GM12865 (cell line): ENCODE data around the gene SLC13A2.
"Not testable (repeated sequence)": the region's sequence is repeated elsewhere in the genome, so short reads cannot be mapped to it uniquely, and the experiment has no call there.

Experiments
- DNase-seq: peaks from one replicate; pipeline ENCODE4 v3.0.0; 2010; ENCODE audit warnings: low read depth
- H3K4me3 ChIP-seq: 2 replicates; pipeline ENCODE4 v1.5.1; 2011; ENCODE audit warnings: mild to moderate bottlenecking, low read depth, low read length, control low read depth
- TF ChIP-seq, protein P1 (sequence below): IDR thresholded peaks from 2 replicates; pipeline ENCODE4 v1.5.1; 2011; ENCODE audit warnings: low read length, control low read depth, low read depth, inconsistent platforms; ENCODE audit not compliant: insufficient read depth; ENCODE audit errors: missing control alignments

SLC13A2 gene

DNA sequence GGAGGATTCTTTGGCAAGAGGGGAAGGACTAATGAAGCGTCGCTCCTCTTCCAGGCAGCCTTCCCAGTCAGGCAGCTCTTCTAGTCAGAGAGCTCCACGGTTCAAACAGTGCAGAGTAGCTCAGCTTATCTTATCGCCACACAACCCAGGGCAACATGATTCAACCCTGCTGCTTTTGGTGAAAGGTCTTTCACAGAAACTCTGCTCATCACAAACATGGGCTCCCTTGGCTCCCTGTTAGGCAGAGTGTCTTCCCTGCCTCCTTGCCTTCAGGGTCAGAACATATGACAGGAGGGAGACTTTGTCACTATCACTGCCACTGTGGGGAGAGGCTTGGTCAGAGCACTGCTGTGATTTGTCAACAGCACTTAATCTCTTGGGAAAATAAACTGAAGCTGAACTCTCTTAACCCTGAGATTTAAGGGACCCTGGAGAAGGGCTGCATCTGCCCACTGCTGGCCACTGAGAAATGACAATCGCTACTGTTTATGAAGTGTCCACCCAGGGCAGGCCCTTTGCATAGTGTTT lies 6.9 kb upstream of the SLC13A2 start:
- no peak overlapping the region for H3K4me3 ChIP-seq
- DNase-seq, result no peak
- TF ChIP-seq, protein P1, sequence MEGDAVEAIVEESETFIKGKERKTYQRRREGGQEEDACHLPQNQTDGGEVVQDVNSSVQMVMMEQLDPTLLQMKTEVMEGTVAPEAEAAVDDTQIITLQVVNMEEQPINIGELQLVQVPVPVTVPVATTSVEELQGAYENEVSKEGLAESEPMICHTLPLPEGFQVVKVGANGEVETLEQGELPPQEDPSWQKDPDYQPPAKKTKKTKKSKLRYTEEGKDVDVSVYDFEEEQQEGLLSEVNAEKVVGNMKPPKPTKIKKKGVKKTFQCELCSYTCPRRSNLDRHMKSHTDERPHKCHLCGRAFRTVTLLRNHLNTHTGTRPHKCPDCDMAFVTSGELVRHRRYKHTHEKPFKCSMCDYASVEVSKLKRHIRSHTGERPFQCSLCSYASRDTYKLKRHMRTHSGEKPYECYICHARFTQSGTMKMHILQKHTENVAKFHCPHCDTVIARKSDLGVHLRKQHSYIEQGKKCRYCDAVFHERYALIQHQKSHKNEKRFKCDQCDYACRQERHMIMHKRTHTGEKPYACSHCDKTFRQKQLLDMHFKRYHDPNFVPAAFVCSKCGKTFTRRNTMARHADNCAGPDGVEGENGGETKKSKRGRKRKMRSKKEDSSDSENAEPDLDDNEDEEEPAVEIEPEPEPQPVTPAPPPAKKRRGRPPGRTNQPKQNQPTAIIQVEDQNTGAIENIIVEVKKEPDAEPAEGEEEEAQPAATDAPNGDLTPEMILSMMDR, result no peak

DNA sequence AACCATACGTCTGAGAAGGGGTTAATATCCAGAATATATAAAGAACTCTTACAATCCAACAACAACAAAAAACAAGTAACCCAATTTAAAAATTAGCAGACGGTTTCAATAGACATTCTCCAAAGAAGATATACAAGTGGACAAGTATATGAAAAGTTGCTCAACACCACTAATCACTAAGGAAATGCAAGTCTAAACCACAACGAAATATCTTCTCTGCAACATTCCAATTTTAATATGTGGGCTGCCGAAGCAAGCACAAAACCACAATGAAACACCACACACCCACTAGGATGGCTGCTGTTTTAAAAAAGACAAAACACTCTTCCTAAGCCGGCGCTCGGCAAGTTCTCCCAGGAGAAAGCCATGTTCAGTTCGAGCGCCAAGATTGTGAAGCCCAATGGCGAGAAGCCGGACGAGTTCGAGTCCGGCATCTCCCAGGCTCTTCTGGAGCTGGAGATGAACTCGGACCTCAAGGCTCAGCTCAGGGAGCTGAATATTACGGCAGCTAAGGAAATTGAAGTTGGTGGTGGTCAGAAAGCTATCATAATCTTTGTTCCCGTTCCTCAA lies 5.9 kb upstream of the SLC13A2 start:
- DNase-seq, result no peak
- no peak overlapping the region for H3K4me3 ChIP-seq
- TF ChIP-seq, protein P1, result no peak

DNA sequence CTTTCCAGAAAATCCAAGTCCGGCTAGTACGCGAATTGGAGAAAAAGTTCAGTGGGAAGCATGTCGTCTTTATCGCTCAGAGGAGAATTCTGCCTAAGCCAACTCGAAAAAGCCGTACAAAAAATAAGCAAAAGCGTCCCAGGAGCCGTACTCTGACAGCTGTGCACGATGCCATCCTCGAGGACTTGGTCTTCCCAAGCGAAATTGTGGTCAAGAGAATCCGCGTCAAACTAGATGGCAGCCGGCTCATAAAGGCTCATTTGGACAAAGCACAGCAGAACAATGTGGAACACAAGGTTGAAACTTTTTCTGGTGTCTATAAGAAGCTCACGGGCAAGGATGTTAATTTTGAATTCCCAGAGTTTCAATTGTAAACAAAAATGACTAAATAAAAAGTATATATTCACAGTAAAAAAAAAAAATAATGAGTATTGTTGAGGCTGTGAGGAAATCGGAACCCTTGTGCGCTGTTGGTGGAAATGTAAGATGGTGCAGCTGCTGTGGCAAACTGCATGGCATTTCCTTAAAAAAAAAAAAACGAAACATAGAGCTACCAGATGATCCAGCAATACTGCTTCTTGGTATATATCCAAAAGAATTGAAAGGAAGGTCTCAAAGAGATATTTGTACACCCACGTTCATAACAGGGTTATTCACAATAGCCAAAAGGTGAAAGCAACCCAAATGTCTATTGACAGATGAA lies 5.3 kb upstream of the SLC13A2 start:
- DNase-seq, H3K4me3 ChIP-seq: not testable (repeated sequence)

DNA sequence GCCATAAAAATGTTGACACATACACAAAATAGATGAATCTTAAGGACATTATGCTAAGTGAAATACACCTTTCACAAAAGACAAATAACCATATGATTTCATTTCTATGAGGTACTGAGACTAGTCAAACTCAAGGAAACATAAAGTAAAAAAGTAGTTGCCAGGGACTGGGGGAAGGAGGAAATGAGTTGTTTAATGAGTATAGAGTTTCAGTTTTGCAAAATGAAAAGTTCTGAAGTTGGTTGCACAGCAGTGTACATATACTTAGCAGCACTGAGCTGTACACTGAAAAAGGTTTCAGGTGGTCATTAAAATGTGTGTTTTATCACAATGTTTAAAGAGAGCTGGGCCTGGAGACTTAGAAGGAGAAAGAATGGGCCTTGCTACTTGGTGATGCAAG lies 4.7 kb upstream of the SLC13A2 start:
- peak; percentile 77 for DNase-seq
- no peak overlapping the region for H3K4me3 ChIP-seq
- TF ChIP-seq, protein P1, result no peak

DNA sequence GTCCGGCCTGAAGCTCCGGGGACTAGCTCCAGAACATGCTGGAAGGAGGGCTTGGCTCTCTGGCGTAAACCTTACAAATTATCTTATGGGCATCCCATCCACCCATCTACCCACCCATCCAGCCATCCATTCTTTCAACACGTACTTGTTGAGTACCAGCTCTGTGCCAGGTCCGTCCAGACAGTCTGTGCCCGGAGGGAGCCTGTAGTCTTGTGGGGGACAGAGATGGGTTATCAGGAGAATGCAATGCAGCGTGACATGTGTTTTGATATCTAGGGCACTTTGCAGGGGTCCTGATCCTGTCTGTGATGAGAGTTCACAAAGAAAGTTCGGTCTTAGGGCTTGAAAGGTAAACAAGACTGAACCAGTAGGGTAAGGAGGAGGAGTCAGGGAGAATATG lies 4.1 kb upstream of the SLC13A2 start:
- DNase-seq, result no peak
- TF ChIP-seq, protein P1, result no peak
- no peak overlapping the region for H3K4me3 ChIP-seq

DNA sequence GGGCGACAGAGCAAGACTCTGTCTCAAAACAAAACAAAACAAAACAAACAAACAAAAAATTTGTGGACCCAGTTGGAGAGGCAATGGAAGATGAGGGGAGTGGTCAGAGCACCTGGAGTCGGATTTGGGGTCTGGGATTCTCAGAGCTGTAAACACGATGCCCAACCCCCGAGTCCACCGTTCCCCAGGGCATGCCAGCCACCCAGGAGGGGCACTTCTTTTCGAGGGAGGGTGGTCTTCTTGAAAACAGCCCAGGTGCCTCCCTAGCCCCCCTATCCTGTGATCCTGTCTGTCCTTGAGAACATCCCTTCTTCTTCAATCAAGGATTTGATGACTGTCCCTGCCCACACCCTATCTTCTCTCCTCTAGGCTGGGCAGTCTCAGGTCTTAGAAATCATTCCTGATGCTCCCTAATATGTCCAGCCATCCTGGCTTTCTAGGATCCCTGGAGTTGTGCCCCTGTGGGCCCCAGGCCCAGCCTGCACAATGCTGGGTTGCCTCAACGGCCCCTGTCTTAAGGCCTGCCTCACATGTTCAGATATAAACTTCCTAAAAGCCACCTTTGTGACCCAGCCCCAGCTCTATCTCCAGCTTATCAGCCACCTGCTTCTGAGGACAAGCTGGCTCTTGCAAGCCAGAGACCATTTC lies 3.1 kb upstream of the SLC13A2 start:
- TF ChIP-seq, protein P1, result no peak
- H3K4me3 ChIP-seq, result no peak overlapping the region
- no peak for DNase-seq

DNA sequence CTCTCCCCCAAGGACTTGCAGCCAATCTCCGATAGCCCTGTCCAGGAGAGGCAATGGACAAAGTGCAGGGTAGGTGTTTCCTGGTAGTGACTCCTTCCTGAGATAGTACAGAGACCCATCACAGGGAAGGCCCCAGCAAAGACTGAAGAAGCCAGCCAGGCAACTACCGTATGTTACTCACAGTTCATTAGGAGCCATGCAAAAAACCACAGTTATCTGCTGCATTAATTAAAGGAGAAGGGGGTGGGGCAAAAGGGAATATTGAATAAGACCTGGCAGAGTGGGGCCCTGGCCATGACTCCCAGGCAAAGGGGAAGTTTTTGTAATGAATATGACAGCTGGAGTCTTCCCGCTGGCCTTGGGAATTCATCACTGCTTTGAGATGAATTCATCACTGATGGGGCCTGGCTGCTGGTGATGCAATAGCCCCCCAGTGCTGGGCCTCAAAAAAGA lies 2.5 kb upstream of the SLC13A2 start:
- H3K4me3 ChIP-seq, result no peak overlapping the region
- no peak for DNase-seq
- TF ChIP-seq, protein P1, result no peak
